NCI-H2171 treated with DMSO at 0.1 percent for 48 hours (cell line): ENCODE data around the gene RNF150.
"Not testable (repeated sequence)": the region's sequence is repeated elsewhere in the genome, so short reads cannot be mapped to it uniquely, and the experiment has no call there.

Experiments used
- DNase-seq: peaks from one replicate; lab custom pipeline; 2025; lab: John Stamatoyannopoulos, UW

The RNF150 gene

GRCh38 chr4:140863197-140863596, 270.1 kb downstream of the RNF150 start:
- DNase-seq: no peak

GRCh38 chr4:140862177-140862442, 271.2 kb downstream of the RNF150 start:
- DNase-seq: no peak

DNA sequence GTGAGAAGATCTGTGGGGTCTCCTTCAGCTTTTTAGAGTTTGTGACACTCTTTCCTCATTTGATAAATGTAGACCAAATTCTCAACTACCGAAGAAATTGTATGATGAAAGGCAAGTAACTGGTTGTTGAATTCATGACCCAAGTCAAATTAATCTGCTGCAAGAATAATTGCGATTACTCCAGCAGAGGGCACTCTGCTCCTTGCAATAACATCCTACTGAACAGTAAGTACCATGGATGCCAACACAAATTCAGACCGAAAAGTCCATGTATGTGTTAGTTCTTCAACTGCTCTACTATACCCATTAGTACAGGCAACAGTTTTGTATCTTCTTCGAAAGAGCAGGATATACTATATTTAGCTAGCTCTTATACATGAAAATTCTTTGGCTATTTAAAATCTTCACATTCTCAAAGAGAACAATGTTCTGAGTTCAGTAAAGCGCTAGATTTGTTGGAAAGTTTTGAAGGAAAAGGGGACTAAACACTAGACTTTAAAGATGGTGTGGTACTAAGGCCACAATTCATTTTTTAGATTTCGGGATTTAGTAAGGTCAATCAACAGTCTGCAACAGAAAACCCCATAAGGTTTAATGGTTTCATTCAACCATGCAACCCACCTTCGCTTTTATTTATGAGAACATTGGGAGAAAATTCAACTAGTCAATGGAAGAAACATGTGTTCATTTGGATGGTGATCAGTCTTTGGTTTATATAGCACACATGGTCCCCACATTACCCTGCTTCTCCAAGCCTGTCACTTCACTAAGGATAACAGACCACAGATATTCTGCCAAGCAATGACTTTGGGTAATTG, 271.7 kb downstream of the RNF150 start:
- DNase-seq: peak; percentile 46

DNA sequence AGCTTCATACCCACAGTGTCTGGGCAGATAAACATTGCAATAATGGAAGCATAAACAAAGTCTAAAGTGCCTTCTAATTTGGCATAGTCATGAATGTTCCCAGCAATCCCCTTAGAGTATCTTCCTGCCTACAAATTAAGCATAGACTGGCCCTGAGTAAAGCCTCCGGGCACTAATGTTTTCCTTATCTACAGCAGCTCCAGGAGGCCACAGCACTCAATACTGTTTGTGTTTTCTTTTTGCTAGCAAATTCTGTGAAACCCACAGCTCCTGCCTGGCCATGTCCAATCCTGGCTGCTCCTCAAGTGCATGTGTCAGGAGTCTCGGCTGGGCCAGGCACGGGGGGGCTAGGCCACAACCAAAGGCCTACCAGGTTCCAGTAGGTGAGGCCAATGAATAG, 274.4 kb downstream of the RNF150 start:
- no peak for DNase-seq

DNA sequence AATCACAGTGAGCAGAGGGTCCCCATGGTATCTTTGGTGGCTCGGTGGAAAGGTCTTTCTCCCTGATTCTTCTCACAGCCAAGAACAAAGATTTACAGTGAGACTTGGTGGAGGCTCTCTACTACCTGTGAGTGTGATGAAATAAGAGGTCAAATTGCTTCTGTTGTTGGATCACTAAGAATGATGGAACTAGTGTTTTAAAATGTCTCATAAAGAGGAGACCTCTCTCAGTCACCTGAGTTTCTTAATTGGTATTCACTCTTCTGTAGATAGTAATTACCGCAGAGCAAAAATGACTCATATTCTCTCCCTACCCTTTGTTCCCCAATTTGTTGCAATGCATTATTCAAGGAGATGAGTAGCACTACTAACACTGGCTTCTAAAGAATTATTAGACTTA, 276.2 kb downstream of the RNF150 start:
- DNase-seq: no peak

GRCh38 chr4:140856621-140857062, 276.6 kb downstream of the RNF150 start:
- DNase-seq: peak; percentile 72

- no peak for DNase-seq
Measured at GRCh38 chr4:140854168-140854567, 279.1 kb downstream of the RNF150 start.

DNA sequence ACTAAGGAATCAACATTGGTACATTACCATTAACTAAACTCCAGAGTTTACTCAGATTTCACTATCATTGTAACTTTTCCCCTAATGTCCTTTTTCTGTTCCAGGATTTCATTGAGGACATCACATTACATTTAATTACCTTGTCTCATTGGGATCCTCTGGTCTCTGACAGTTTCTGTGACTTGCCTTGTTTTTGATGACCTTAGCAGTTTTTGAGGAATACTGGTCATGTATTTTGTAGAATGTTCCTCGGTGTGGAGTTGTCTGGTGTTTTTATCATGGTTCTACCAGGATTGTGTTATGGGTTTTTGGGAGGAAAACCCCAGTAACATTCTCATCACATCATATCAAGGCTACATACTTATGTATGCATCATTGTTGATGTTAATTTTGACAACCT, 281.5 kb downstream of the RNF150 start:
- no peak for DNase-seq

GRCh38 chr4:140851032-140851636, 282.1 kb downstream of the RNF150 start:
- peak; percentile 58 for DNase-seq

DNA sequence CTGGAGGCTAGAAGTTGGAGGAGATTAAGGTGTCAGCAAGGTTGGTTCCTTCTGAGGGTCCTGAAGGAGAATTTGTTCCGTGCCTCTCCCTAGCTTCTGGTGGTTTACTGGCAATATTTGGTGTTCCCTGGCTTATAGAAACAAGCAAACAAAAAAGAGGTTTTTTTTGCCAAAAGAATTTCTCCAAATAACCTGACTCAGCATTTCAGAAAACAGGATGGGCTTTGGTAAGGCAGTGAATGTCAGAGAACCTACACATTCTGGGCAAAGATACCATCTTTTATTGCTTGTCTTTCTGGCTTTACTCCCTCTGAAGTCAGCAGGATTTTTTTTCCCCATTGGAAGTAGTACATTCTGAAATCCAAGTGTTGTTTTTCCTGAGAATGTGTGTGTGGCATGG, 283.7 kb downstream of the RNF150 start:
- DNase-seq: no peak

DNA sequence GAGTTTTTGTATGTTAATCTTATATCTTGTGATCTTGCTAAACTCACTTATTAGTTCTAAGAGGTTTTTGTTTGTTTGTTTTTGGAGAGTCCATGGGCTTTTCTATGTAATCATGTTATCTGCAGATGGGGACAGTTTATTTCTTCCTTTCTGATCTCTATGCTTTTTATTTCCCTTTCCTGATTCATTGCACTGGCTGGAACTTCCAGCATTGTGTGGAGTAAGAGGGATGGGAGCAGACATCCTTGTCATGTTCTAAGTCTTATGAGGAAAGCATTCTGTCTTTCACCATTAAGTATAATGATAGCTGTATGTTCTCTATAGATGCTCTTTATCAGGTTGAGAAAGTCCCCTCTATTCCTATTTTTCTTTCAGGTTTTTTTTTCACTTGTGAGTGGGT, 286.5 kb downstream of the RNF150 start:
- no peak for DNase-seq

GRCh38 chr4:140844061-140844460, 289.2 kb downstream of the RNF150 start:
- DNase-seq: peak; percentile 3

DNA sequence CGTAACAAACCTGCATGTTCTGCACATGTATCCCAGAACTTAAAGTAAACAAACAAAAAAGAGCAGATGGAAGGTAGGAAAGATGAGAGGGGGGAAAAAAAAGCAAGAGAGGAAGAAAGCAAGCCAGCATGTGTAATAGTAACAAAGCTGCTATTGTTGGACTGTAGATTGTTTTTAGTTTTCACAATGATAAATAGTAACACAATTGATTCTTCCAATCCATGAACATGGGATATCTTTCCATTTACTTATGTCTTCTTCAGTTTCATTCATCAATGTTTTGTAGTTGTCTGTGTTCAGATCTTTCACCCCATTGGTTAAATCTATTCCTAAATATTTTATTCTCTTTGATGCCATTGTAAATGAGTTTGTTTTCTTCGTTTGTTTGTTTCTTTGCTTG, 292.1 kb downstream of the RNF150 start:
- DNase-seq: peak; percentile 27

- no peak for DNase-seq
Measured at GRCh38 chr4:140839888-140840790, 293.1 kb downstream of the RNF150 start.

GRCh38 chr4:140839406-140839805, 293.9 kb downstream of the RNF150 start:
- no peak for DNase-seq

DNA sequence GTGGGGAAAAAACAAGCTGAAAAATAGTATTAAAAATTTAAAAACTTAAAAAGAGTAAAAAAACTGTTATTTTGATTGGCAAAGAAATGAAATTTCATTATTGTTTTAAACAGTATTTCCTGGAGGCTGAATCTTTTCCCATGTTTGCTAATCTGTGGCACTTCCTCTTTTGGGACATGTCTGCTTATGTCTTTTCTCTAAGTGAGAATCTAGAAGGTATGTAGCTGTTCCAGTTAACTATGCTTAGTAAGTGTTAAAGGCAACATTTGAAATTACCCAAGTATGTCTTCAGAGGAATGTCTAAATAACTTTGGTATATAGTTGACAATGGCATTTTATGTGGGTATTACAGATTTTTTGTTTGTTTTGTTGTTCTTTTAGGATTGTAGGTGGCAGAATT, 295.5 kb downstream of the RNF150 start:
- DNase-seq: no peak

- no peak for DNase-seq
Measured at GRCh38 chr4:140834839-140835495, 298.3 kb downstream of the RNF150 start.

- no peak for DNase-seq
Measured at GRCh38 chr4:140833280-140833679, 300.0 kb downstream of the RNF150 start.

- DNase-seq: no peak
Measured at GRCh38 chr4:140829825-140830224, 303.4 kb downstream of the RNF150 start.

DNA sequence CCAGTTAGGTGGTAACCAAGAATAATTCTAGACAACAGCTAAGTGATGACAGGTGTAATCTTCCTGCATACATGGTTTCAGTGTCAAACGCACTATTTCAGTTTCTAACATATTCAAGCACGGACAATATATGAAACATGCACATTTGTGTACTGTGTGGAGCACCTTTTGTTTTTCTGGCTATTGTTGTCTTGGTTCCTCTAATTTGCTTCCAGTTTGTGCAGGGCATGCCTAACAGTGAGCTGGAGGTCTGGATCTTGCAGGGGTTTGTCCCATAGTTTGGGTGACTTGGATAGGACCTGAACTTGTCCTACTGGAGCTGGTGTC, 306.6 kb downstream of the RNF150 start:
- DNase-seq: no peak

DNA sequence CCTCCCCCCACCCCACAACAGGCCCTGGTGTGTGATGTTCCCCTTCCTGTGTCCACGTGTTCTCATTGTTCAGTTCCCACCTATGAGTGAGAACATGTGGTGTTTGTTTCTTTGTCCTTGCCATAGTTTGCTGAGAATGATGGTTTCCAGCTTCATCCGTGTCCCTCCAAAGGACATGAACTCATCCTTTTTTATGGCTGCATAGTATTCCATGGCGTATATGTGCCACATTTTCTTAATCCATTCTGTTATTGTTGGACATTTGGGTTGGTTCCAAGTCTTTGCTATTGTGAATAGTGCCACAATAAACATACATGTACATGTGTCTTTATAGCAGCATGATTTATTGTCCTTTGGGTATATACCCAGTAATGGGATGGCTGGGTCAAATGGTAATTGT, 312.7 kb downstream of the RNF150 start:
- not testable (repeated sequence) for DNase-seq

DNA sequence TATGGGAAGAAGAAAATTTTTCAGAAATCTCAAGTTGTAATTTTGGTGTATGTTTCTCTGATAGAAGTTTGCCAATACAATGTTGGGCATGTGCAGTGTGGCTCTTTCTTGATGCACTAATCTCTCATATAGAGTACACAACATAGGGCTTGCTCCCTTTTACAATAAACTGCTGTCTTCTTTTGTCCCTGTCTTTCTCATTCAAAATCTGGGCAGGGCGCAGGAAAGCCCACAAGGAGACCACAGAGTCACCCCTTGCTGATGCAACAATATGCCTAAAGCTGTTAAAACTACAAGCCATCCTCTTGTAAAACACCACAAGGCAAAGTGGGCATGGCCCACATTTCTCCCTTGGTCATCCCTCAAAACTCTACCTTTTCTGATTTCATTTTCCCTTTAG, 313.7 kb downstream of the RNF150 start:
- DNase-seq: no peak

DNA sequence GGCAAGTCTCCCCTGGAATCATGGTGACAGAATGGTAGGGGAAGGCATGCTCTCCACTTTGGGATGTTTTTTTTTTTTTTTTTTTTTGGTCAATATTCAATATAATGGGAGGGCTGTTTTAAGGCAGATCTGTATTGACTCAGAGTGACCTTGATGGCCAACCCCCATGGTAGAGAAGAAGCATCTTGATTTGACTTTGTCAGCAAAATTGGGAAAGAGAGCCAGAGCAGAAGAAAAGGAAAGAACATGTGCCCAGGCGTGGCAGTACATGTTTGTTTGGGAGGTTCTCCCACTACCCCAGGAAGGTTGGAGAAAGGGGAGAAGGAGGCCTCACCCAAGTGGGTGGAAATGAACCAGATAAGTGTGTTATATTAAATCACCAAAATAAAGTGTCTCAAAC, 314.8 kb downstream of the RNF150 start:
- no peak for DNase-seq
